Osteoblast (primary cell): ENCODE results near the gene ELF1. TPM values are rescaled to one million over a fixed set of nuclear protein-coding genes. Genes with fewer than 3 reads are reported as not detected.
"Not testable (repeated sequence)": the region's sequence is repeated elsewhere in the genome, so short reads cannot be mapped to it uniquely, and the experiment has no call there.

Experiments used
- DNase-seq: peaks from one replicate; pipeline ENCODE4 v3.0.0; 2011; ENCODE audit warnings: low spot score, mixed read lengths; ENCODE audit not compliant: insufficient read length; ENCODE audit errors: missing footprints
- H2AFZ ChIP-seq: 2 replicates; pipeline ENCODE4 v1.6.0; 2011; ENCODE audit warnings: mild to moderate bottlenecking, low read length
- H3K27ac ChIP-seq: 2 replicates; pipeline ENCODE4 v1.5.1; 2011; ENCODE audit warnings: mild to moderate bottlenecking, low read depth, low read length, moderate library complexity
- H3K27me3 ChIP-seq: 2 replicates; pipeline ENCODE4 v1.6.0; 2012; ENCODE audit warnings: mild to moderate bottlenecking, control low read depth, inconsistent platforms, low read length, moderate library complexity; ENCODE audit not compliant: insufficient read depth
- H3K36me3 ChIP-seq: 2 replicates; pipeline ENCODE4 v1.5.1; 2011; ENCODE audit warnings: mild to moderate bottlenecking, low read length, control low read depth, moderate library complexity; ENCODE audit not compliant: insufficient read depth
- H3K4me1 ChIP-seq: 2 replicates; pipeline ENCODE4 v1.5.1; 2011; ENCODE audit warnings: mild to moderate bottlenecking, low read length, control low read depth, moderate library complexity; ENCODE audit not compliant: insufficient read depth
- H3K4me2 ChIP-seq: 2 replicates; pipeline ENCODE4 v1.6.0; 2011; ENCODE audit warnings: mild to moderate bottlenecking, low read length; ENCODE audit not compliant: insufficient read depth
- H3K4me3 ChIP-seq: fragments of 200-600 bp; sonication (generic); 3 replicates; pipeline ENCODE4 v1.5.1; 2012; ENCODE audit warnings: mild to moderate bottlenecking, low read length, inconsistent platforms; ENCODE audit not compliant: insufficient read depth
- H3K79me2 ChIP-seq: 2 replicates; pipeline ENCODE4 v1.6.0; 2012; ENCODE audit warnings: mild to moderate bottlenecking, low read length, control low read depth, inconsistent platforms; ENCODE audit not compliant: insufficient read depth
- H3K9me3 ChIP-seq: 2 replicates; pipeline ENCODE4 v1.5.1; 2011; ENCODE audit warnings: low read depth, low read length, control low read depth
- H4K20me1 ChIP-seq: 2 replicates; pipeline ENCODE4 v1.6.0; 2012; ENCODE audit warnings: mild to moderate bottlenecking, low read length, control low read depth; ENCODE audit not compliant: insufficient read depth
- CTCF ChIP-seq: IDR thresholded peaks from 2 replicates; pipeline ENCODE4 v1.5.1; 2011; ENCODE audit warnings: mild to moderate bottlenecking, low read depth, low read length, moderate library complexity; ENCODE audit errors: extremely low read depth
- total RNA-seq: library from RNA; depleted of rRNA; stranded (reverse); fragments of >200 nt; gene quantifications from 2 replicates; pipeline ENCODE4 v1.2.3, GENCODE V29; 2012

The ELF1 gene
- total RNA-seq, 1 donor, result 63.0 TPM

DNA sequence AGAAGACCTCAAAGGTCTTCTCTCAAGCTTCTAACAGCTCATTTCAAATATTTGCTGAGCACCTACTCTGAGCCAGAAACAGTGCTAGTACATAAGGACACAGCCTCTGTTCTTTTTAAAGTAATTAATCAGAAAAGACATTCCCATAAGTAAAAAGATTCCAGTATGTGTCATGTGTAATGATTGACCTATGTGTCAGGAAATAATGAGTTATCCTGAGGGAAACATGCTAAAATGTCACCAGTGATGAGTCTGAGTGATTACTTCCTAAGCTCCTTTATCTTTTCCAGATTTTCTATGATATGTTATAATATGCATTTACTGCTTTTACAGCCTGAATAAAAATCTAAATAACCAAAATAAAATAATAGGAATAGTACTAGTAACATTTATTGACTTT is 122.1 kb downstream of the ELF1 start:
- Histone ChIP-seq H3K4me3 (no peak overlapping the region), H4K20me1 (peaks cover 4% of the 10 kb centered on the region), H2AFZ (no peak overlapping the region), H3K79me2 (no peaks in the 10 kb centered on the region), H3K27ac (no peak overlapping the region), H3K4me2 (no peak overlapping the region), H3K9me3 (no peaks in the 10 kb centered on the region), H3K36me3 (no peaks in the 10 kb centered on the region), H3K4me1 (no peaks in the 10 kb centered on the region), H3K27me3 (no peaks in the 10 kb centered on the region)
- DNase-seq, result no peak
- no peak for TF ChIP-seq CTCF

GRCh38 chr13:40895227-40896184 is 123.6 kb downstream of the ELF1 start:
- Histone ChIP-seq H3K4me3 (no peak overlapping the region), H3K4me2 (no peak overlapping the region), H3K27ac (no peak overlapping the region), H3K36me3 (no peaks in the 10 kb centered on the region), H3K79me2 (no peaks in the 10 kb centered on the region), H3K9me3 (no peaks in the 10 kb centered on the region), H2AFZ (no peak overlapping the region), H3K27me3 (no peaks in the 10 kb centered on the region), H4K20me1 (peaks cover 4% of the 10 kb centered on the region), H3K4me1 (no peaks in the 10 kb centered on the region)
- DNase-seq, result no peak
- TF ChIP-seq CTCF, result no peak

DNA sequence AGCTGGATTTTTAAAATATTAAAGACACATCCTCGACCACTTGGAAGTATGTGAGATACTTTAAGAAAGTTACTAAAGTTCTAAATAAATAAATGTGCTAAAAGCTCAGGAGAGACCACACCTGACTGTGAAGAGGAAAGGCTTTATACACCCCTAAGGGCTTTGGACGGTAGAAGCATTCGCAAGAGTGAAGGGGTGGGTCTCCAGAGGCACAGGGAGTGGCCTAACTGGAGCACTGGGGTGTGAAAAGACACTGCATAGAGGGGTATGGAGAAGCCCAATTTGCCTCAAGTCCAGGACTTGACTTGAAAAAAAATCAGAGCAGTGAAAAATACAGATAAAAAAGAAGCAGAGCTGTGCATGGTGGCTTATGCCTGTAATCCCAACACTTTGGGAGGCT is 125.5 kb downstream of the ELF1 start:
- not testable (repeated sequence) for H3K27me3 ChIP-seq, H3K4me1 ChIP-seq, H4K20me1 ChIP-seq, H3K9me3 ChIP-seq, H3K79me2 ChIP-seq, H3K36me3 ChIP-seq, DNase-seq, H3K4me2 ChIP-seq, H2AFZ ChIP-seq, H3K27ac ChIP-seq, H3K4me3 ChIP-seq

DNA sequence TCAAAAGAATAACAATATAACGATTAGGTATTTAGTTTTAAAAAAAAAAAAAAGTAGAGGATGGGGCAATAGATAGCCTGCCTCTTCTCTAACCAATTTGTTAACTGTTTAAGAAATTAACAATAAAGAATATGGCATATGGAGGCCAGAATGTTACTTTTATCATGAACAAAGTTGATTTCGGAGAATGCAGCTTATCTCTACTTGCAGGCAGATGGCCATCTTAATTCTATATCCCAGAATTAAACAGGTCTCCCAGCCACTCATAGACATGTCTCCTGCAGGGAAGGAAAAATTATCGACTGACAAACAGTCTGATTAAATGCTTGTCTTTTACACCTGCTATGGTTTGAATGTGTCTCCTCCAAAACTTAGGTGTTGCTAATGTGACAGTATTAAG is 133.1 kb downstream of the ELF1 start:
- no peak overlapping the region for H3K4me3 ChIP-seq
- no peak overlapping the region for H2AFZ ChIP-seq
- no peak for TF ChIP-seq CTCF
- H3K36me3 ChIP-seq, result no peaks in the 10 kb centered on the region
- no peaks in the 10 kb centered on the region for H3K4me1 ChIP-seq
- H3K9me3 ChIP-seq, result no peaks in the 10 kb centered on the region
- H3K27ac ChIP-seq, result no peak overlapping the region
- no peak overlapping the region for H3K4me2 ChIP-seq
- no peaks in the 10 kb centered on the region for H3K27me3 ChIP-seq
- H3K79me2 ChIP-seq, result no peaks in the 10 kb centered on the region
- no peak for DNase-seq
- H4K20me1 ChIP-seq, result no peaks in the 10 kb centered on the region

GRCh38 chr13:40884175-40884574 is 134.9 kb downstream of the ELF1 start:
- not testable (repeated sequence) for H3K4me3 ChIP-seq, H3K36me3 ChIP-seq, DNase-seq, H4K20me1 ChIP-seq, H3K4me2 ChIP-seq, H3K27ac ChIP-seq, H2AFZ ChIP-seq, H3K4me1 ChIP-seq, H3K9me3 ChIP-seq, H3K79me2 ChIP-seq, H3K27me3 ChIP-seq
